K562 (cell line): ENCODE measurements around the gene HOXD1. TPM values are rescaled to one million over a fixed set of nuclear protein-coding genes. Genes with fewer than 3 reads are reported as not detected.

Source experiments
- ATAC-seq: fragments of 200-7000 bp; cut with Tn5 transposase; 3 replicates; pipeline ENCODE4 v1.9.1; 2020; ENCODE audit warnings: moderate library complexity
- BruUV-seq: library from RNA; stranded (reverse); fragments of 400-500 nt; replicated peaks from 2 replicates; lab custom pipeline; 2021; lab: Mats Ljungman, UMichigan
- CTCF ChIA-PET: fragments of 300-600 bp; formaldehyde crosslinking; extraction: SDS; loops from one replicate; lab custom pipeline; 2021; ENCODE audit warnings: low intra/inter-chr PET ratio; lab: Yijun Ruan, JAX
- POLR2A ChIA-PET: fragments of 300-600, 350-650 bp; sonication (Branson Sonifier 250); formaldehyde crosslinking; extraction: SDS; loops from one replicate; lab custom pipeline; 2021; ENCODE audit warnings: antibody characterized with exemption, inconsistent platforms; lab: Yijun Ruan, JAX
- DNase-seq, 4 experiments: peaks; one replicate each; pipeline versions ENCODE4 v3.0.0 to v3.0.0-alpha.2; 2011 to 2018; ENCODE audit warnings: low spot score in 3 of 4, mixed read lengths in 3 of 4; ENCODE audit errors: extremely low read depth in 1 of 4
- FAIRE-seq: peaks from 2 replicates; lab custom pipeline; 2011; peaks lifted over from hg19 to GRCh38; lab: Jason Lieb, UNC
- H2AFZ ChIP-seq: 2 replicates; pipeline ENCODE4 v1.6.0; 2011; ENCODE audit warnings: low read depth, low read length, control low read depth, inconsistent platforms
- H3K27ac ChIP-seq: fragments of 200-600 bp; 3 replicates; pipeline ENCODE4 v1.8.0; 2011; ENCODE audit warnings: low read depth, mild to moderate bottlenecking, control low read depth, inconsistent platforms, low read length, moderate library complexity, mixed read lengths; ENCODE audit errors: extremely low read depth
- H3K27me3 ChIP-seq, 2 experiments: fragments of 300-600 bp in 1 of 2; 2 replicates in 1 of 2; 3 replicates in 1 of 2; pipeline versions ENCODE4 v1.6.0 to v1.8.0; 2011; ENCODE audit warnings: inconsistent platforms in 2 of 2, low read length in 2 of 2, mild to moderate bottlenecking in 1 of 2, mixed read lengths in 1 of 2, moderate library complexity in 1 of 2; ENCODE audit not compliant: control insufficient read depth in 2 of 2, insufficient read depth in 2 of 2
- H3K36me3 ChIP-seq: fragments of 300-600 bp; 3 replicates; pipeline ENCODE4 v1.8.0; 2011; ENCODE audit warnings: mild to moderate bottlenecking, low read length, inconsistent platforms; ENCODE audit not compliant: control insufficient read depth, insufficient read depth
- H3K4me1 ChIP-seq, 2 experiments: fragments of 200-600 bp in 1 of 2; replicated peaks in 1 of 2; 2 replicates in 1 of 2; 3 replicates in 1 of 2; pipeline versions ENCODE4 v1.5.1 to v1.8.0; 2011; ENCODE audit warnings: inconsistent platforms in 2 of 2, low read length in 2 of 2, mild to moderate bottlenecking in 1 of 2, mixed read lengths in 1 of 2, moderate library complexity in 1 of 2; ENCODE audit not compliant: control insufficient read depth in 2 of 2, insufficient read depth in 2 of 2
- H3K4me2 ChIP-seq: 2 replicates; pipeline ENCODE4 v1.6.1; 2011; ENCODE audit warnings: low read length, control low read depth, inconsistent platforms, mixed read lengths; ENCODE audit not compliant: insufficient read depth
- H3K4me3 ChIP-seq: fragments of 200-600 bp; sonication (generic), shearing (Covaris generic); 2 replicates; pipeline ENCODE4 v1.5.1; 2016; ENCODE audit warnings: control low read depth, inconsistent platforms
- H3K79me2 ChIP-seq: fragments of 200-600 bp; 3 replicates; pipeline ENCODE4 v1.8.0; 2011; ENCODE audit warnings: low read length, inconsistent platforms; ENCODE audit not compliant: control insufficient read depth, insufficient read depth
- H3K9ac ChIP-seq, 2 experiments: 2 replicates each; pipeline versions ENCODE4 v1.6.0 to v1.6.1; 2011; ENCODE audit warnings: low read depth in 2 of 2, low read length in 2 of 2, control low read depth in 1 of 2, inconsistent platforms in 1 of 2, mild to moderate bottlenecking in 1 of 2, mixed read lengths in 1 of 2; ENCODE audit not compliant: insufficient read depth in 1 of 2
- H3K9me1 ChIP-seq: one replicate; pipeline ENCODE4 v1.6.0; 2011; ENCODE audit warnings: inconsistent platforms, mild to moderate bottlenecking, low read length, moderate library complexity; ENCODE audit not compliant: control insufficient read depth, insufficient read depth
- H3K9me3 ChIP-seq: replicated peaks from 2 replicates; pipeline ENCODE4 v1.5.1; 2011; ENCODE audit warnings: low read depth, low read length, inconsistent platforms; ENCODE audit not compliant: control insufficient read depth, insufficient read depth
- H4K20me1 ChIP-seq: replicated peaks from 2 replicates; pipeline ENCODE4 v1.6.1; 2011; ENCODE audit warnings: low read length, inconsistent platforms, mixed read lengths; ENCODE audit not compliant: control insufficient read depth, insufficient read depth
- NBN ChIP-seq: fragments of 450-650 bp; IDR thresholded peaks from 2 replicates; pipeline ENCODE4 v1.6.1; 2016; ENCODE audit warnings: low read depth, mild to moderate bottlenecking
- TAF1 ChIP-seq: IDR thresholded peaks from 2 replicates; pipeline ENCODE4 v1.6.1; 2011; ENCODE audit warnings: mild to moderate bottlenecking, low read length, moderate library complexity; ENCODE audit not compliant: insufficient read depth, control insufficient read depth, severe bottlenecking; ENCODE audit errors: extremely low read depth
- TAF7 ChIP-seq: fragments of 450-650 bp; IDR thresholded peaks from 2 replicates; pipeline ENCODE4 v1.6.1; 2016; ENCODE audit warnings: missing genetic modification characterization, missing compliant biosample characterization
- TBP ChIP-seq: optimal IDR thresholded peaks from 2 replicates; pipeline ENCODE3; 2011; ENCODE audit warnings: low read depth, low read length, improper control_type of control experiment
- ZEB2 ChIP-seq: fragments of 450-650 bp; IDR thresholded peaks from 2 replicates; pipeline ENCODE4 v1.6.1; 2016
- ZNF140 ChIP-seq: fragments of 250-450 bp; sonication (Bioruptor Pico); IDR thresholded peaks from 2 replicates; pipeline ENCODE4 v1.8.0; 2021; ENCODE audit warnings: moderate library complexity, mild to moderate bottlenecking, inconsistent platforms
- WGBS: fragments of 100-300 bp; shearing (Covaris generic); methylation state at CpG from one replicate; pipeline ENCODE4 v1.1.6; 2016; ENCODE audit warnings: low coverage, mixed read lengths; ENCODE audit not compliant: insufficient coverage; ENCODE audit errors: missing lambda C conversion rate; 5-methylcytosine and 5-hydroxymethylcytosine counted together
- in situ Hi-C: fragments of 300-500 bp; cut with MboI; formaldehyde crosslinking; loops from 4 replicates; pipeline ENCODE4 v1.15.0; 2018; ENCODE audit warnings: inconsistent platforms, mixed read lengths
- intact Hi-C: fragments of 100-400 bp; cut with micrococcal nuclease; formaldehyde crosslinking; loops from 2 replicates; pipeline ENCODE4 v1.14.2; 2022
- polyA plus RNA-seq, 8 experiments: library from polyadenylated mRNA; depleted of rRNA in 4 of 8; stranded (reverse) in 5 of 8; unstranded in 3 of 8; fragments of >200 nt; fragmentation: Nextera tagmentation in 2 of 8; fragmentation: Illumina TruSeq in 1 of 8; extraction: Ambion mirVana in 2 of 8; extraction: Trizol in 1 of 8; gene quantifications; 2 replicates each; pipeline versions ENCODE4 v1.2.1 to v1.2.3, GENCODE V29; 2011 to 2014; ENCODE audit warnings: inconsistent platforms in 1 of 8, missing spikeins in 1 of 8
- total RNA-seq, 7 experiments: library from RNA; depleted of rRNA in 6 of 7; stranded (reverse); fragments of >200 nt in 6 of 7; fragmentation: Illumina TruSeq in 2 of 7; extraction: Trizol in 2 of 7; gene quantifications; 2 replicates each; pipeline versions ENCODE4 v1.2.1 to v1.2.3, GENCODE V29; 2011 to 2021; ENCODE audit warnings: low replicate concordance in 1 of 7
- TF ChIP-seq, protein P1 (sequence below), 3 experiments: fragments of 200-800 bp in 1 of 3; sonication (Bioruptor generic) in 1 of 3; sonication (generic) in 1 of 3; formaldehyde crosslinking in 1 of 3; IDR thresholded peaks; 2 replicates each; pipeline versions ENCODE4 v1.6.1 to v1.8.0; 2016 to 2022; ENCODE audit warnings: mild to moderate bottlenecking in 2 of 3, missing compliant biosample characterization in 2 of 3, missing genetic modification characterization in 2 of 3, missing genetic modification reagents in 1 of 3
- TF ChIP-seq, protein P2 (sequence below): sonication (generic); formaldehyde crosslinking; IDR thresholded peaks from 2 replicates; pipeline ENCODE4 v1.8.0; 2022; ENCODE audit warnings: missing genetic modification reagents, mild to moderate bottlenecking, borderline replicate concordance

HOXD1 gene
- total and polyA plus RNA-seq, 9 of the 15 experiments (the other 6 are each of a cell fraction or from before 2014, with no cell fraction given) = not detected

GRCh38 chr2:176155356-176156044, 33.0 kb upstream of the HOXD1 start:
- in situ Hi-C loops (no loop called here), intact Hi-C loops (no loop called here)
- WGBS = 2% methylated on average over 6 of the region's 6 CpGs

More at GRCh38 chr2:176155356-176156044, 33.0 kb upstream of the HOXD1 start:
- FAIRE-seq (no peak), DNase-seq (no peak), ATAC-seq (no peak)
- Histone ChIP-seq H3K9ac (no peak overlapping the region), H3K79me2 (no peaks in the 10 kb centered on the region), H3K9me1 (no peaks in the 10 kb centered on the region), H3K36me3 (no peaks in the 10 kb centered on the region), H3K4me3 (no peak overlapping the region), H3K27ac (no peak overlapping the region), H2AFZ (no peak overlapping the region), H3K9me3 (no peaks in the 10 kb centered on the region), H3K27me3 (peaks cover 67 to 75% of the 10 kb centered on the region in 2 experiments), H3K4me2 (no peak overlapping the region), H3K4me1 (peaks cover 0 to 26% of the 10 kb centered on the region in 2 experiments; a peak in 2 of 5 replicates), H4K20me1 (no peaks in the 10 kb centered on the region; the same call in 1 of the 2 replicates)
- ChIA-PET POLR2A (interaction anchor here (0.6 to 0.8 kb wide), 4 partner anchors 10 to 301 kb away, joined by 3 read pairs; no protein-coding TSS in a partner anchor), CTCF (no interaction called here)
- TF ChIP-seq TAF7 (tag) (no peak), NBN (no peak), TBP (no peak), TAF1 (no peak), ZEB2 (no peak), ZNF140 (CRISPR knock-in tag) (no peak)
- TF ChIP-seq, protein P1, sequence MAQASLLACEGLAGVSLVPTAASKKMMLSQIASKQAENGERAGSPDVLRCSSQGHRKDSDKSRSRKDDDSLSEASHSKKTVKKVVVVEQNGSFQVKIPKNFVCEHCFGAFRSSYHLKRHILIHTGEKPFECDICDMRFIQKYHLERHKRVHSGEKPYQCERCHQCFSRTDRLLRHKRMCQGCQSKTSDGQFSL (CRISPR knock-in tag; IDR thresholded peaks at IDR 0.05) = no peak
- TF ChIP-seq, protein P1 (tag; IDR thresholded peaks at IDR 0.05) = no peak
- TF ChIP-seq, protein P2, sequence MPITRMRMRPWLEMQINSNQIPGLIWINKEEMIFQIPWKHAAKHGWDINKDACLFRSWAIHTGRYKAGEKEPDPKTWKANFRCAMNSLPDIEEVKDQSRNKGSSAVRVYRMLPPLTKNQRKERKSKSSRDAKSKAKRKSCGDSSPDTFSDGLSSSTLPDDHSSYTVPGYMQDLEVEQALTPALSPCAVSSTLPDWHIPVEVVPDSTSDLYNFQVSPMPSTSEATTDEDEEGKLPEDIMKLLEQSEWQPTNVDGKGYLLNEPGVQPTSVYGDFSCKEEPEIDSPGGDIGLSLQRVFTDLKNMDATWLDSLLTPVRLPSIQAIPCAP (CRISPR knock-in tag) = no peak
- BruUV-seq = no TSS peak
